ENCODE measurements around the gene AP4B1.
A peak's percentile ranks its signal among the peaks of the same experiment; 100 is the strongest.
"Not testable (repeated sequence)": the region's sequence is repeated elsewhere in the genome, so short reads cannot be mapped to it uniquely, and the experiment has no call there.

The AP4B1 gene

DNA sequence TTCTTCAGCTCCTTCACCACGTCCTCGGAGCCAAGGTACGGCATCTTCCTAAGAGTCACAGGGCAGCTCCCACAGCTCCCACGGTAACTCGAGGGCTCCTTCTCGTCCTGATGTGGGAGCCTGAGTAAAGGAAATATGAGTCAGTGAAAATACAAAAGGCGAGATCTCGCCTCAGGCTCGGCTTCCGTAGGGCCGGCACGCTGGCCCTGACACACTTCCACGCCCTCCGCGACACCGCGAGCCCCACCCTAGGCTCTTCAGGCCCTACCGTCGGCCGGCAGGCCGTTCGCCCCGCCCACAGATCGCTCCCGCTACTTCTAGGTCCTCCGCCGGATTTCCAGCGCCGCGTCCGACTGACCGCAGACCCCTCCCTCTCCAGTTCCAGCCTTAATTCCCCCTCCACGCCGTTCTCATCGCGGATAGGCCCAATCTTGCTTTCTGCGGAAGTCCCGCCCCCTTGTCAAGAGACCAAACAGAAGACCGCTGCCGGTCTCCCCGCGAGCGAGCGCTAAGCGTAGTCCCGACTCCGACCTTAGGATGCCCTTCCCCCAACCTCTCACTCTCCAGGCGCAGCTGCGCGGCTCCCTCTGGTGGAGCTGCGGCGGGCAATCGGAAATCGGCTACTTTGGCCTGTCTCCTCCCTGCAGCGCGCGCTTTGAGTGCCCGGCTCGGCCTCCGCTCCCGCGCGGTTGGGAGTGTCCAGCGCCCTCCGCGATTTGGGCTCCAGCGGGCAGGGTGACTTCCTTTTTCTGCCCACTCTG lies at the start of gene AP4B1, which contains the start of gene DCLRE1B:
TSS of gene AP4B1 (minus strand) at position 126 of the 761 bp plus-strand sequence. CDS start at position 44, 82 bp downstream.
TSS of gene DCLRE1B (plus strand) at position 653 of the 761 bp plus-strand sequence. CDS start 261 bp downstream, outside the sequence.
- DNase-seq: peak; percentile 100

DNA sequence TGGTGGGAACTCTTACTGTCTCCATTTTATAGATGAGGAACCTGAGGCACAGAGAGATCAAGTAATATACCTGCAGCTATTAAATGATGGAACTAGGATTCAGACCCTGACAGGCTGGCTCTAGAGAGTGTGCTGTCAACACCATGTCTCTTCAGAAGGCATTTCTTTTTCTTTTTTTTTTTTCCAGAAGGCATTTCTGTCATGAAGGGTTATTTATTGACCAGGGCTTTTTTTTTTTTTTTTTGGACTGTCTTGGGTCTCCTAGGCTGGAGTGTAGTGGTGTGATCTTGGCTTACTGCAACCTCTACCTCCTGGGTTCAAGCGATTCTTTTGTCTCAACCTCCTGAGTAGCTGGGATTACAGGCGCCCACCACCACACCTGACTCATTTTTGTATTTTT lies 47.1 kb upstream of the AP4B1 start:
- no peak for DNase-seq

DNA sequence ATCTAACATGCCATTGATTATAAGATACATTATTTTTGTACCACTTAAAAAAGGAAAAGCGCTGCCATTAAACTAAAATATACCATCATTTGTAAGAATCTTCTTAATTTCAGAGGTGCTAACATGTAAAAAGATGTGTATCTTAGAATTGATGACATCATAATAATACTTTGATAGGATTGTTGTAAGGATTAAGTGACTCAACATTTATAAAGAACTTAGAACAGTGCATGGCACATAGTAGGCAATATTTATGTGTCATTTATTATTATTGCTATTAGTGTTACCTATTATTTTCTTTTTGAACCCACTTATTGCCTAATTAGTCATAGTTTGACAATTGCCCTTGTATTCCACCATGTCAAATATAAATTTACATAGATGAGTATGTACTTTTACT lies 46.3 kb upstream of the AP4B1 start:
- DNase-seq: no peak

DNA sequence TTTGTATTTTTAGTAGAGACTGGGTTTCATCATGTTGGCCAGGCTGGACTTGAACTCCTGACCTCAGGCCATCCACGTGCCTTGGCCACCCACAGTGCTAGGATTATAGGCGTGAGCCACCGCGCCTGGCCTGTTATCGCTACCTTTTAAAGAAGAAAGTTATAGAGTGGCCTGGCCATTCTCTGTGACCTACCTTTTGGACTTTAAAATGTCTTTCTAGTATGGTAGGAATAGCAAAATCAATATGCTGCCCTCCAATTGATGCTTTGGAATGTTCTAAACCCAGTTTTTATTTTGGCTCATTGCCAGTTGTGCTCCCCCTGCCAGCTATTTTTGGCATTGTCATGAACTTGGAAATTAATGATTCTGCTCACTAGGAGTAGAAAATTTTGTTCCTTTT lies 44.4 kb upstream of the AP4B1 start:
- DNase-seq: no peak

DNA sequence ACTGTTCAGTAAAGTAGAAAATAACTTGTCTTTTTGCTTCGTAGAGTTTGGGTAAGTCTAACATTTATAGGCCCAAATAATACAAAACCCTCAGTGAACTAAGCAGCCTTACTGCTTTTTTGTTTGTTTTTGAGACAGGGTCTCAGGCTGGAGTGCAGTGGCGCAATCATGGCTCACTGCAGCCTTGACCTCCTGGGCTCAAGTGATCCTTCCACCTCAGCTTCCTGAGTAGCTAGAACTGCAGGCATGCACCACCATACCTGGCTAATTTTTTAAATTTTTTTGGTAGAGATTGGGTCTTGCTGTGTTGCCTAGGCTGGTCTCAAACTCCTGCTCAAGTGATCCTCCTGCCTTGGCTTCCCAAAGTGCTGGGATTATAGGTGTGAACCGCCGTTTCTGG lies 43.6 kb upstream of the AP4B1 start:
- DNase-seq: not testable (repeated sequence)

DNA sequence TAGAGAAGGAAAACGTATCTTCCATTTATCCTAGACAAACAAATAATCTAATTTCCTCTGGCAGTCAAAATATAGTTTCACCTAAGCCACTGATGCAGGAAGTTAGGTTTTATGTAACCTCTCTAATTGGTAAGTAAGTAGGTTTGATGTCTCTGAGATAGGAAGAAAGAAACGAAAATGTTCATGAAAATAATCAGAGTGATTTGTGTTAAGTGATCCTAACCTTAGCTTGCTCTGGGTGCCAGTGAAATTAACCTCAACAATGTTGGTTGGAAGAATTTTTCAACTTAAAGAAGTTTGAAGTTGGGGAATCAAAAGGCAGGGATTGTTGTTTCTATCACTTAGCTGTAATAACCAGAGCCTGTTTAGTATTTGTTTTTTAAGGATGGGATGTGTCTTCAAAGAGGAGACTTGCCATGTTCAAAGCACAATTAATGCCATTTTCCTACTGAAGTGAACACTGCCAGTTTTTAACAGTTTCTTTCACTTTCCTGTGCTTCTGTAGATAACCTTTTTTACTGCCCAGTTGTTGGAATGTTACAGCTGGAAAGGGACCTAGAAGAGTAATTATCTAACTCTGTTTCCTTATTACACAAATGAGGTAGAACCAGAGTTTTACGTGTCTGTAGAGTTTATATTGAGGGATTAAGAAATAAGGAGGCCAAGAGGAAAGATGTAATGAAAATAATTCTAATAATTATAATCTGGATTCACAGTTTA lies 42.9 kb upstream of the AP4B1 start:
- no peak for DNase-seq

DNA sequence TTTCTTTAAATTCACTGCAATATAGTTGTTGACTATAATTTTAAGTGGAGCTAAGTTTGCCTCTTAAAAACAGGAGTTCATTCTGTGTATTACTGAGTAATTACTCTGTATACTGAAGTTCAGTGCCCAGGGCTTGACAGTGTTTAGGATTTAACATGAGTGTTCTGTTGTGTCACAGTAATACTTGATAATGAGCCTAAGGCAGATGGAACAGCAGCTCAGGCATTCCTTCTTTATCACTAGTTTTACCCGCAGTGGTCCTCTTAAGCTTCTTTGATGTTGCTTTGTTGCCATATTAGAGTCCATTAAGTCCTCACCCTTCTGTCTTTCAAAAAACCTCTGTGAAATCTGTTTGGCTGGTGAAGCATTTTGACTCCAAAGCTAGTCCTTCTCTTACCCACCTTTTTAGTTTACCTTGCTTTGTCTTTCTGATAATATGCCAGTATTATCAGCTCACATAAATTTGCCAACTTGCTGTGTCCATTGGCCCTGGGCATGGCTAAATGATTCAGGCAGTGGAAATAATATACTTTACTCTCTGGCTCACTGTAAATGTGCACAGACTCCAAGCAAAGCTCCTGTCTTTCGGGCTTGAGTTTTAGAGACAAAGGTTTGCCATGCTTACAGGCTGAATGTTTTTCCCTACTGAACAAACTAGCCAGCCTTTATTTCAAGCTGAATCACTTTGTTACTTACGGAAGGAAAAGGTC lies 42.2 kb upstream of the AP4B1 start:
- DNase-seq: no peak

DNA sequence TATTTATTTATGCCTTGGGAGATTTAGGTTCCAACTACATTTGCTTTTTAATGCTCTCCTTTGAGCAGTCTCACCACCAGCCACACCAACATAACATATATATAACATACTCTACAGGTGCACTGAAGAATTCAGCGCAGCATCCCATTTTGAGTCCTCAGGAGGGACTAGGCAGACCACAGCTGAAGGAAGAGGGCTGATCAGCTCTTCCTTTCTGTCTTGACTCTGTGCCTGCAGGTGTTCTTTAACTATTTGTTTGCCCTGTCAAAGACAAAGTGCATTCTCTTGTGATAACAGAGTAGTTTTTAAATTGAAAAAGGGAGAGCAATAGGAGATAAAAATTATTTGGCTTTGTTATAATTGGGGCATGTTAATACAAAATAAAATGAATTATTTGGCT lies 41.5 kb upstream of the AP4B1 start:
- DNase-seq: no peak

DNA sequence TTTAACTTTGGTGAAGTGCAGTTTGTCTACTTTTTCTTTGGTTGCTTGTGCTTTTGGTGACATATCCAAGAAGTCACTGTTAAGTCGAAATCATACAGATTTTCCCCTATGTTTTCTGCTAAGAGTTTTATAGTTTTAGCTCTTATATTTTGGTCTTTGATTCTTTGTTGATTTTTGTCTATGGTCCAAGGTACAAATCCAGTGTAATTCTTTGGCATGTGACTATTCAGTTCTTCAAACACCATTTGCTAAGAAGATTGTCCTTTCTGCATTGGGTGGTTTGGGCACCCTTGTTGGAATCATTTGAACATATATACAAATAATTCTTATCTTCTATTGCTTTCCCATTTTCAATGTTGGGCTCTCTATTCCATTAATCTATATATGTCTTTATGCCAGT lies 40.7 kb upstream of the AP4B1 start:
- no peak for DNase-seq

DNA sequence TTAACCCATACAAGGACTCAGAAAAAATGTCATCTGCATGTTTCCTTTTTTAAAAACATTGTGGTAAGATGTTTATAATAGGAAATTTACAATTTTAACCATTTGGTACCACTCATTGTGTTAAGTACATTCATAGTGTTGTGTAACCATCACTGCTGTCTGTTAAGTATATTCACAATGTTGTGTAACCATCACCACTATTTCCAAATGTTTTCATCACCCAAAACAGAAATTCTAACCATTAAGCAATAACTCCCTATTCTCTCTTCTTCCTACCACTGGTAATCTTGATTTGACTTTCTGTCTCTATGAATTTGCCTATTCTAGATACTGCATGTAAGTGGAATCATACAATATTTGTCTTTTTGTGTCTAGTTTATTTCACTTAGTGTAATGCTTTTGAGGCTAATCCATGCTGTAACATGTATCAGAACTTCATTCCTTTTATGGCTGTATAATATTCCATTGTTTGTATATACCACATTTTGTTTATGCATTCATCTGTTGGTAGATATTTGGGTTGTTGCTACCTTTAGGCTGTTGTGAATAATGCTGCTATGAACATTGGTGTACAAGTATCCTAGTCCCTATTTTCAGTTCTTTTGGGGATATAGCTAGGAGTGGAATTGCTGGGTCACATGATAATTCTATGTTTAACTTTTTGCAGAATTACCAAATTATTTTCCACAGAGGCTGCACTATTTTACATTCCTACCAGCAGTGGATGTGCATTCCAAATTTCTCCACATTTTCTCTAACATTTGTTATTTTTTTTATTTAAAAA lies 38.6 kb upstream of the AP4B1 start:
- no peak for DNase-seq

DNA sequence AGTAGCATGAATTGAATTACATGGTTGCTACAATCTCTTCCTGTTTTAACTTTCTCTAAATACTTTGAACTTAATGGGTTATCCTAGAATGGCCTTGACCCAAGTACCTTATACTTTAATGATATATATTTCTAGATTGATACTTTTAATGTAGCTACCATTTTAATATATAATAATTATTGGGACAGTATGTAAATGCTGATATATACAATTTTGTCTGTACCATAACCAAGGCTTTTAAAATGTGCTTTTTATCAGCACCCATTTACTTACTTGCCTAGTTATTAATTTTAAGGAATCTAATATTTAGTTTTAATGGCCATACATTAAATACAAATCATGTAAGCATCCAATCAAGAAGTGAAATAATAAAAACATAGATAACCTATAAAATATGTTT lies 37.9 kb upstream of the AP4B1 start:
- DNase-seq: no peak

DNA sequence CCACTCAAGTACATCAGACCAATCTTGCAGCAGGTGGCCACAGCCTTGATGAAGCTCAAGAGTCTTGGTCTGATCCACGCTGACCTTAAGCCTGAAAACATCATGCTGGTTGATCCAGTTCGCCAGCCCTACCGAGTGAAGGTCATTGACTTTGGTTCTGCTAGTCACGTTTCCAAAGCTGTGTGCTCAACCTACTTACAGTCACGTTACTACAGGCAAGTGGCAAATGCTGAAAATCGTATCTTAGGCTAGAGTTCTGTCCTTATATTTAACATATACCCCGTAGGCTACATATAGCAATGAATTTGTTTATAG lies 36.6 kb upstream of the AP4B1 start:
- DNase-seq: no peak

DNA sequence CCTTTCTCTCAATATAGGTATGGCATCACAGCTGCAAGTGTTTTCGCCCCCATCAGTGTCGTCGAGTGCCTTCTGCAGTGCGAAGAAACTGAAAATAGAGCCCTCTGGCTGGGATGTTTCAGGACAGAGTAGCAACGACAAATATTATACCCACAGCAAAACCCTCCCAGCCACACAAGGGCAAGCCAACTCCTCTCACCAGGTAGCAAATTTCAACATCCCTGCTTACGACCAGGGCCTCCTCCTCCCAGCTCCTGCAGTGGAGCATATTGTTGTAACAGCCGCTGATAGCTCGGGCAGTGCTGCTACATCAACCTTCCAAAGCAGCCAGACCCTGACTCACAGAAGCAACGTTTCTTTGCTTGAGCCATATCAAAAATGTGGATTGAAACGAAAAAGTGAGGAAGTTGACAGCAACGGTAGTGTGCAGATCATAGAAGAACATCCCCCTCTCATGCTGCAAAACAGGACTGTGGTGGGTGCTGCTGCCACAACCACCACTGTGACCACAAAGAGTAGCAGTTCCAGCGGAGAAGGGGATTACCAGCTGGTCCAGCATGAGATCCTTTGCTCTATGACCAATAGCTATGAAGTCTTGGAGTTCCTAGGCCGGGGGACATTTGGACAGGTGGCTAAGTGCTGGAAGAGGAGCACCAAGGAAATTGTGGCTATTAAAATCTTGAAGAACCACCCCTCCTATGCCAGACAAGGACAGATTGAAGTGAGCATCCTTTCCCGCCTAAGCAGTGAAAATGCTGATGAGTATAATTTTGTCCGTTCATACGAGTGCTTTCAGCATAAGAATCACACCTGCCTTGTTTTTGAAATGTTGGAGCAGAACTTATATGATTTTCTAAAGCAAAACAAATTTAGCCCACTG lies 36.0 kb upstream of the AP4B1 start:
- DNase-seq: no peak

DNA sequence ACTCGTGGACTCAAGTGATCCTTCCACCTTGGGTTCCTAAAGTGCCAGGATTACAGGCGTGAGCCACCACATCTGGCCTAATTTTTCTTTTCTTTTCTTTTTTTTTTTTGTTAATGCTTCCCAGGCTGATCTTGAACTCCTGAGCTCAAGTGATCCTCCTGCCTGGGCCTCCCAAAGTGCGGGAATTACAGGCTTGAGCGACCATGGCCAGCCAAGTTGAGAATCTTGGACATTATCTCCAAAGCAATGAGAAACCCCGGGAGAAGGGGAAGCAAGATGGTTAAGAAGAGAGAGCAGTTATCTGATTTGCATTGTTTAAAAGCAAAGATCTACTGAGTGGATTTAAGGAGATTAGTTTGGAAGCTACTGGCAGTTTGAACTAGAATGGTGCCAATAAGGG lies 33.6 kb upstream of the AP4B1 start:
- no peak for DNase-seq

DNA sequence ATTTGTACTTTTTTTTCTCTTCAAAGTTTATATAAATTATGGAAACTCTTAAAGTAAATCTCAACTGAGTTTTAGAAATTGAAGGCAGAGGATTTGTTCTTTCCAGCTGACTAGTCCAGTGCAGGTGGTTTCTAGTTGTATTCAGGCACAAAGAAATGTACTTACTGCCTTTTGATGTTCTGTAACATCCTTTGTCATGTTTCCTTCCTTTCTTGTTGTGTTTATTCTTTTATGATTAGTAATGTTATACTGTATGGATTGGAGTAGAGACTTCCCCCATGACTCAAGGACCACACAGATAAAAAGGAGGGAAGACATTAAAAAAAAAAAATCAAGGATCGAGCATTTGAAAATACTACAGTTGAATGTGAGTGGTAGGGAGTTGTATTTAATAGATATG lies 32.5 kb upstream of the AP4B1 start:
- no peak for DNase-seq

DNA sequence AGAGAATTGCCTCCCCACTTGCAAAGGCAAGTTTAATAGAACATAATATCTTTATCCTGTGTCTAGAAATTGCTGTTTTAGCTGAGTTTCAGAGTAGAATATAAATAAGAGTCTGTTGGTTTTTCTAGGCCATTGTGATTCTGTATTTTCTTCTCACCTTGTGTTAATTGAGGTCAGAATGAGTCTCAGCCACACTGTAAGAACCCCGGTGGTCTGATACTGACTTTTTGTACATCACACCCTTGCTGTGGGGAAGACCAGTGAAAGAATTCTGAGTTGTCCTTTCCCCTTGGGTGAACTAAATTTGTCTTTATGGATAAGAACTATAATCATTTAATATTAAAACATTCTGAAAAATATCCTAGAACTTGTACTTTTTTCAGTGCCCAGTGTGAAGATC lies 31.4 kb upstream of the AP4B1 start:
- no peak for DNase-seq

DNA sequence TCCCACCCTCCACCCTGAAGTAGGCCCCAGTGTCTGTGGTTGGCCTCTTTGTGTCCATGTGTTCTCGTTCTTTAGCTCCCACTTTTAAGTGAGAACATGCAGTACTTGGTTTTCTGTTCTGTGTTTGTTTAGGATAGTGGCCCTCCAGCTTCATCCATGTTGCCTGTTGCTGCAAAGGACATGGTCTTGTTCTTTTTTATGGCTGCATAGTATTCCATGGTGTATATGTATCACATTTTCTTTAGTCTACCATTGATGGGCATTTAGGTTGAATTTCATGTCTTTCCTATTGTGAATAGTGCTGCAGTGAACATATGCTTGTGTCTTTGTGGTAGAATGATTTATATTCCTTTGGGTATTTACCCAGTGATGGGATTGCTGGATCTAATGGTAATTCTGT lies 30.6 kb upstream of the AP4B1 start:
- no peak for DNase-seq

DNA sequence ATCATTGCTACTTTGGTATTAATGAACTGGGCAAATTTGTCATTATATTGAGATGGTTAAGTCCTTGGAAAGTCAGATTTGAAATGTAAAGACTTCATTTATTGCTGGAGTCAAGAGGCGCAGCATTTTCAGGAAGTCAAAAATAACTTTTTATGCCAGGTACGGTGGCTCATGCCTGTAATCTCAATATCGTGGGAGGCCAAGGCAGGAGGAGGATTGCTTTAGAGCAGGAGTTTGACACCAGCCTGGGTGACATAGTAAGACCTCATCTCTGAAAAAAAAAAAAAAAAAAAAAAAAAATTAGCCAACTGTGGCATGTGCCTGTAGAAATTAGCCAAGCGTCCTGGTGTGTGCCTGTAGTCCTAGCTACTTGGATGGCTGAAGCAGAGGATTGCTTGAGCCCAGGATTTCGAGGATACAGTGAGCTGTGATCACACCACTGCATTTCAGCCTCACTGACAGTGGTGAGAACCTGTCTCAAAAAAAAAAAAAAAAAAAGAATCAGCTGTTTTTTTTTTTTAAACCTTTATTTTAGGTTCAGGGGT lies 30.0 kb upstream of the AP4B1 start:
- no peak for DNase-seq

DNA sequence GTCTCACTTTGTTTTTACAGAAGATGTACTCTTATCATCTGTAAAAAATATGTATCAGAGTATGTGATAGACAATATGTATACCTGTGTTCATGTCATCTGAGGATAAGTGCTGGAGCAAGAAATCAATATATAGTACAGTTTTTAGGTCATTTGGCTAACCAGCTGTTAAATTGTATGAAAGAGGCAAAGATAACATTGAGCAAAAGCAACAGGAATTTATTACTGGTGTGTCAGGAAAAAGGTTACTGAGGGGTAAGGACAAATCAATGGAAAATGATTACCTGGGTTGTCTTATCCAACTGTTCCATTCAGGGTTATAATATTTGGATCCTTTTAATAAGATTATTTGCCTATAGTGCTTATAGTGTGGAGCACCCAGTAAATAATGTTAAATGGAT lies 29.4 kb upstream of the AP4B1 start:
- no peak for DNase-seq

DNA sequence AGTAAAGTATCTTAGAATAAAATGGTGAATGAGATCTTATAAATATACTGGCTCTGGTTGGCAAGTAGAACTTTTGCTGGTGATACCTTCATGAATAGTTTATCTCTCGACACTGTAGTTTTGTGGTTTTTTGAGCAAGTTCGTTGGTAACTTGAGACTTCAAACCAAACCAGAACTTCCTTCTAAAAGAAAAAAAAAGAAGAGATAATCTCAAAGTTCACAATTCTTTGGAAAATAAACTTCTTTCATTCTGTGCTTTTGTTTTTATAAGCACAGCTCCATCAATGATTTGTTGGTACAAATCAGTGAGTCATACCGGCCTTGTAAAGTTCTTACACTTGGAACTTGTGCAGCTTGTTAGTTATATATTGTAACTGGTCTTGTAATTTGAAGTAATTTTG lies 26.9 kb upstream of the AP4B1 start:
- no peak for DNase-seq

DNA sequence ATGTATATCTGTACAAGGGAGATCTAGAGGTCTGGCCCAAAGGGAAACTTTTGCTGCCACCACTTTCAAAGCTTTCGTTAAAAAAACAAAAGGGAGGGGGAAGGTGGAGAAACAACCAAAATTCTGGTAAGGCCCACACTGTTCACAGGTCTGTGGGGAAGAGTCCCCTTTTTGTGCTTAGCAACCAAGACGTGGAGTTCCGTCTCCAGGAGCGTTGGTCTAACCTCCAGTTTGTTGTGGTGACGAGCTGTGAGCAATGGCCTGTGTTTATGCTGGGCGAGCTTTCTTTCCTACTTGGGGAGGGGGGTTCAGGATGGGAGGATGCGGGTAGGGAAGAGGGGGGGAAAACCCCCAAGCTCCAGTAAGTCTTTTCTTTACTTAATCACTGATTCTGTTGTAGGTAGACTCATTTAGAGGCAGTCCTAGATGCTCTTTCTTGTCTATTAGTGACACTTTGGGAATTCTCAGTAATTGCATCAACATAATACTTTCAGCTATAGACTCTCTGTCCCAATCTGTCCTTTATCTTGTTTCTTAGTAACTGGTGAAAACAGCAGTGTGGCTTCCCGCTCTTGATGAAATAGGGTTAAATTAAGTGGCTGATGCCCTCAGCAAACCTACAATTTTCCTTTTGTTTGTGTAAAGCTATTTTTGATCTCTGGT lies 26.0 kb upstream of the AP4B1 start:
- peak; percentile 75 for DNase-seq

Measured in femur (tissue), 1 donor.